Activated CD8-positive, alpha-beta memory T cell treated with anti-CD3 and anti-CD28 coated beads, Interleukin-2, amount 10 ng/mL, durations not matched to agents 7 days and 5 days (primary cell): ENCODE results near the gene IARS1. TPM values are rescaled to one million over a fixed set of nuclear protein-coding genes. Genes with fewer than 3 reads are reported as not detected.

ENCODE experiments used
- ATAC-seq: fragments of 150-1000 bp; cut with Tn5 transposase; one replicate; pipeline ENCODE4 v1.10.0; 2021; ENCODE audit warnings: moderate library complexity
- CTCF ChIA-PET: fragments of 350-600 bp; sonication (Branson Sonifier 250); formaldehyde crosslinking; loops from one replicate; lab custom pipeline; 2021; ENCODE audit warnings: antibody characterized with exemption; lab: Charles Lee
- DNase-seq: peaks from one replicate; pipeline ENCODE4 v3.0.0-alpha.2; 2020
- H3K27ac Mint-ChIP-seq: one replicate; pipeline ENCODE4 v1.8.0; 2021; ENCODE audit warnings: mild to moderate bottlenecking, mixed read lengths
- H3K27me3 Mint-ChIP-seq: one replicate; pipeline ENCODE4 v1.8.0; 2021; ENCODE audit warnings: mixed read lengths
- H3K36me3 Mint-ChIP-seq: one replicate; pipeline ENCODE4 v1.8.0; 2021; ENCODE audit warnings: mild to moderate bottlenecking, mixed read lengths
- H3K4me1 Mint-ChIP-seq: one replicate; pipeline ENCODE4 v1.8.0; 2021; ENCODE audit warnings: mixed read lengths
- H3K4me3 Mint-ChIP-seq: one replicate; pipeline ENCODE4 v1.8.0; 2021; ENCODE audit warnings: mild to moderate bottlenecking, moderate library complexity, mixed read lengths
- H3K9me3 Mint-ChIP-seq: one replicate; pipeline ENCODE4 v1.8.0; 2022; ENCODE audit warnings: low read depth, mixed read lengths
- microRNA-seq: library from miRNA; unstranded; fragments of <30 nt; microRNA quantifications from one replicate; pipeline ENCODE4 v1.2.0, GENCODE V29; 2022
- total RNA-seq, 2 experiments: library from RNA; stranded (reverse); gene quantifications; one replicate each; pipeline ENCODE4 v1.2.3, GENCODE V29; 2021

IARS1 gene
- total RNA-seq, 2 experiments from 2014 or later = 146 to 179 TPM

- no peak for ATAC-seq
- H3K4me3 Mint-ChIP-seq = no peak overlapping the region
Observed at GRCh38 chr9:92257327-92257726, 36.2 kb downstream of the IARS1 start.

GRCh38 chr9:92254381-92255337 lies 38.8 kb downstream of the IARS1 start:
- Mint-ChIP-seq H3K4me1 (no peaks in the 10 kb centered on the region), H3K36me3 (peaks cover 61% of the 10 kb centered on the region), H3K27me3 (no peaks in the 10 kb centered on the region), H3K9me3 (no peaks in the 10 kb centered on the region), H3K4me3 (no peak overlapping the region), H3K27ac (no peak overlapping the region)
- CTCF ChIA-PET = no interaction called here
- DNase-seq (no peak), ATAC-seq (no peak)

More at GRCh38 chr9:92257327-92257726, 36.2 kb downstream of the IARS1 start:
- no peaks in the 10 kb centered on the region for H3K9me3 Mint-ChIP-seq
- no peaks in the 10 kb centered on the region for H3K4me1 Mint-ChIP-seq
- CTCF ChIA-PET = no interaction called here
- peaks cover 61% of the 10 kb centered on the region for H3K36me3 Mint-ChIP-seq
- H3K27ac Mint-ChIP-seq = peak overlapping the region; percentile 32
- no peaks in the 10 kb centered on the region for H3K27me3 Mint-ChIP-seq
- DNase-seq = no peak

GRCh38 chr9:92253656-92254055 lies 39.8 kb downstream of the IARS1 start:
- CTCF ChIA-PET = interaction anchor here (0.8 kb wide), 1 partner anchor 113 kb away, joined by 3 read pairs; no protein-coding TSS in a partner anchor
- peaks cover 60% of the 10 kb centered on the region for H3K36me3 Mint-ChIP-seq

GRCh38 chr9:92247981-92248380 lies 45.5 kb downstream of the IARS1 start:
- Mint-ChIP-seq H3K27me3 (no peaks in the 10 kb centered on the region), H3K9me3 (no peaks in the 10 kb centered on the region), H3K27ac (no peak overlapping the region), H3K36me3 (peaks cover 67% of the 10 kb centered on the region), H3K4me1 (peaks cover 3% of the 10 kb centered on the region), H3K4me3 (no peak overlapping the region)
- ATAC-seq = no peak
- CTCF ChIA-PET = no interaction called here
- no peak for DNase-seq

More at GRCh38 chr9:92253656-92254055, 39.8 kb downstream of the IARS1 start:
- Mint-ChIP-seq H3K27me3 (no peaks in the 10 kb centered on the region), H3K4me3 (no peak overlapping the region), H3K4me1 (no peaks in the 10 kb centered on the region), H3K9me3 (no peaks in the 10 kb centered on the region), H3K27ac (no peak overlapping the region)
- DNase-seq (no peak), ATAC-seq (no peak)

GRCh38 chr9:92247296-92247695 lies 46.2 kb downstream of the IARS1 start:
- peaks cover 3% of the 10 kb centered on the region for H3K4me1 Mint-ChIP-seq
- DNase-seq (no peak), ATAC-seq (no peak)
- H3K27me3 Mint-ChIP-seq = no peaks in the 10 kb centered on the region
- CTCF ChIA-PET = interaction anchor here (7.3 kb wide), 1 partner anchor 108 kb away, joined by 50 read pairs; no protein-coding TSS in a partner anchor
- H3K27ac Mint-ChIP-seq = no peak overlapping the region
- peaks cover 67% of the 10 kb centered on the region for H3K36me3 Mint-ChIP-seq
- no peak overlapping the region for H3K4me3 Mint-ChIP-seq
- H3K9me3 Mint-ChIP-seq = no peaks in the 10 kb centered on the region

- Mint-ChIP-seq H3K4me3 (no peak overlapping the region), H3K9me3 (no peaks in the 10 kb centered on the region), H3K36me3 (peaks cover 74% of the 10 kb centered on the region), H3K27me3 (no peaks in the 10 kb centered on the region), H3K4me1 (peaks cover 3% of the 10 kb centered on the region), H3K27ac (no peak overlapping the region)
- CTCF ChIA-PET = interaction anchor here (1.1 to 7.3 kb wide), 2 partner anchors 25 to 106 kb away, joined by 3 to 50 read pairs; no protein-coding TSS in a partner anchor
- DNase-seq (no peak), ATAC-seq (no peak)
Observed at GRCh38 chr9:92245005-92245797, 48.3 kb downstream of the IARS1 start.

Small RNA genes within 50 kb of the gene (microRNA-seq; reads per million reads assigned to microRNA genes)
- gene MIR3651 = 8.5 reads per million, percentile 26 among the genes with 10 or more reads in this experiment

Other genes starting within 250 kb of the IARS1 start
- 10 to 100 TPM; 61.8 to 62.4 TPM for gene SPTLC1, start 178.3 kb downstream of the IARS1 start, total RNA-seq
- 10 to 100 TPM; 59.7 to 64.1 TPM for gene NOL8, start 31.7 kb upstream of the IARS1 start, total RNA-seq
- gene CENPP, start 32.3 kb upstream of the IARS1 start, total RNA-seq = 10 to 100 TPM; 22.8 to 38.3 TPM
- gene OGN, start 110.9 kb upstream of the IARS1 start, total RNA-seq = not detected
- gene OMD, start 130.8 kb upstream of the IARS1 start, total RNA-seq = not detected
- gene ASPN, start 188.8 kb upstream of the IARS1 start, total RNA-seq = not detected
- gene ECM2, start 242.3 kb upstream of the IARS1 start, total RNA-seq = not detected